ENCODE results near the gene ATRN.

ATRN gene

GRCh38 chr20:3559231-3559630, 88.4 kb downstream of the ATRN start:
- DNase-seq = no peak
- H3K4me3 Mint-ChIP-seq = no peak overlapping the region
- no peaks in the 10 kb centered on the region for H3K27me3 Mint-ChIP-seq
- H3K4me1 Mint-ChIP-seq = no peaks in the 10 kb centered on the region
- H3K36me3 Mint-ChIP-seq (ENCODE audit: low read depth) = peaks cover 10% of the 10 kb centered on the region
- H3K27ac Mint-ChIP-seq = no peak overlapping the region
- no peaks in the 10 kb centered on the region for H3K9me3 Mint-ChIP-seq
- no peak for ATAC-seq

- Mint-ChIP-seq H3K4me1 (no peaks in the 10 kb centered on the region), H3K9me3 (no peaks in the 10 kb centered on the region), H3K36me3 (ENCODE audit: low read depth) (peaks cover 12% of the 10 kb centered on the region), H3K4me3 (no peak overlapping the region), H3K27me3 (no peaks in the 10 kb centered on the region), H3K27ac (no peak overlapping the region)
- ATAC-seq (no peak), DNase-seq (no peak)
Observed at GRCh38 chr20:3559637-3560036, 88.8 kb downstream of the ATRN start.

- no peak overlapping the region for H3K27ac Mint-ChIP-seq
- no peak overlapping the region for H3K4me3 Mint-ChIP-seq
- H3K36me3 Mint-ChIP-seq (ENCODE audit: low read depth) = peaks cover 12% of the 10 kb centered on the region
- no peaks in the 10 kb centered on the region for H3K4me1 Mint-ChIP-seq
- ATAC-seq (no peak), DNase-seq (no peak)
- no peaks in the 10 kb centered on the region for H3K27me3 Mint-ChIP-seq
- no peaks in the 10 kb centered on the region for H3K9me3 Mint-ChIP-seq
Observed at GRCh38 chr20:3560162-3560561, 89.3 kb downstream of the ATRN start.

GRCh38 chr20:3560578-3560977, 89.8 kb downstream of the ATRN start:
- DNase-seq (no peak), ATAC-seq (no peak)
- Mint-ChIP-seq H3K27ac (no peak overlapping the region), H3K9me3 (no peaks in the 10 kb centered on the region), H3K4me3 (no peak overlapping the region), H3K4me1 (no peaks in the 10 kb centered on the region), H3K36me3 (ENCODE audit: low read depth) (peaks cover 11% of the 10 kb centered on the region), H3K27me3 (no peaks in the 10 kb centered on the region)

- Mint-ChIP-seq H3K36me3 (ENCODE audit: low read depth) (peaks cover 16% of the 10 kb centered on the region), H3K4me3 (no peak overlapping the region), H3K27ac (no peak overlapping the region), H3K4me1 (no peaks in the 10 kb centered on the region), H3K27me3 (no peaks in the 10 kb centered on the region), H3K9me3 (no peaks in the 10 kb centered on the region)
- no peak for ATAC-seq
- DNase-seq = no peak
Observed at GRCh38 chr20:3563133-3563532, 92.3 kb downstream of the ATRN start.

- ATAC-seq (no peak), DNase-seq (no peak)
- Mint-ChIP-seq H3K27ac (no peak overlapping the region), H3K27me3 (no peaks in the 10 kb centered on the region), H3K4me3 (no peak overlapping the region), H3K9me3 (no peaks in the 10 kb centered on the region), H3K36me3 (ENCODE audit: low read depth) (peaks cover 16% of the 10 kb centered on the region), H3K4me1 (no peaks in the 10 kb centered on the region)
Observed at GRCh38 chr20:3563548-3564177, 92.8 kb downstream of the ATRN start.

- Mint-ChIP-seq H3K4me1 (no peaks in the 10 kb centered on the region), H3K27ac (no peak overlapping the region), H3K27me3 (no peaks in the 10 kb centered on the region), H3K9me3 (no peaks in the 10 kb centered on the region), H3K4me3 (no peak overlapping the region), H3K36me3 (ENCODE audit: low read depth) (peaks cover 14% of the 10 kb centered on the region)
- DNase-seq = no peak
- no peak for ATAC-seq
Observed at GRCh38 chr20:3565851-3566250, 95.0 kb downstream of the ATRN start.

- Mint-ChIP-seq H3K4me1 (peaks cover 3% of the 10 kb centered on the region), H3K4me3 (no peak overlapping the region), H3K27ac (peak overlapping the region; percentile 23), H3K36me3 (ENCODE audit: low read depth) (peaks cover 13% of the 10 kb centered on the region), H3K9me3 (no peaks in the 10 kb centered on the region), H3K27me3 (no peaks in the 10 kb centered on the region)
- ATAC-seq = no peak
- no peak for DNase-seq
Observed at GRCh38 chr20:3572151-3572550, 101.3 kb downstream of the ATRN start.

GRCh38 chr20:3576363-3576762, 105.5 kb downstream of the ATRN start:
- H3K27me3 Mint-ChIP-seq = no peaks in the 10 kb centered on the region
- no peaks in the 10 kb centered on the region for H3K9me3 Mint-ChIP-seq
- no peak for ATAC-seq

GRCh38 chr20:3577366-3577765, 106.5 kb downstream of the ATRN start:
- Mint-ChIP-seq H3K27me3 (no peaks in the 10 kb centered on the region), H3K4me1 (peaks cover under 1% of the 10 kb centered on the region), H3K36me3 (ENCODE audit: low read depth) (peaks cover 15% of the 10 kb centered on the region), H3K9me3 (no peaks in the 10 kb centered on the region), H3K4me3 (no peak overlapping the region), H3K27ac (no peak overlapping the region)
- ATAC-seq = no peak
- DNase-seq = no peak

More at GRCh38 chr20:3576363-3576762, 105.5 kb downstream of the ATRN start:
- DNase-seq = no peak
- no peak overlapping the region for H3K4me3 Mint-ChIP-seq
- no peak overlapping the region for H3K27ac Mint-ChIP-seq
- peaks cover 3% of the 10 kb centered on the region for H3K4me1 Mint-ChIP-seq
- H3K36me3 Mint-ChIP-seq (ENCODE audit: low read depth) = peaks cover 13% of the 10 kb centered on the region

- Mint-ChIP-seq H3K9me3 (no peaks in the 10 kb centered on the region), H3K4me1 (no peaks in the 10 kb centered on the region), H3K27me3 (no peaks in the 10 kb centered on the region), H3K4me3 (no peak overlapping the region), H3K27ac (no peak overlapping the region), H3K36me3 (ENCODE audit: low read depth) (peaks cover 28% of the 10 kb centered on the region)
- no peak for ATAC-seq
- no peak for DNase-seq
Observed at GRCh38 chr20:3580412-3580811, 109.6 kb downstream of the ATRN start.

- H3K27me3 Mint-ChIP-seq = no peaks in the 10 kb centered on the region
- no peak overlapping the region for H3K27ac Mint-ChIP-seq
- no peak overlapping the region for H3K4me3 Mint-ChIP-seq
- H3K4me1 Mint-ChIP-seq = no peaks in the 10 kb centered on the region
- peaks cover 31% of the 10 kb centered on the region for H3K36me3 Mint-ChIP-seq (ENCODE audit: low read depth)
- ATAC-seq (no peak), DNase-seq (no peak)
- H3K9me3 Mint-ChIP-seq = no peaks in the 10 kb centered on the region
Observed at GRCh38 chr20:3583765-3584164, 112.9 kb downstream of the ATRN start.

GRCh38 chr20:3586093-3586492, 115.3 kb downstream of the ATRN start:
- ATAC-seq = no peak
- H3K36me3 Mint-ChIP-seq (ENCODE audit: low read depth) = peaks cover 32% of the 10 kb centered on the region
- no peaks in the 10 kb centered on the region for H3K4me1 Mint-ChIP-seq

GRCh38 chr20:3590164-3590563, 119.3 kb downstream of the ATRN start:
- Mint-ChIP-seq H3K27me3 (no peaks in the 10 kb centered on the region), H3K36me3 (ENCODE audit: low read depth) (peaks cover 22% of the 10 kb centered on the region), H3K27ac (no peak overlapping the region), H3K9me3 (no peaks in the 10 kb centered on the region), H3K4me3 (no peak overlapping the region), H3K4me1 (no peaks in the 10 kb centered on the region)
- DNase-seq (no peak), ATAC-seq (no peak)

More at GRCh38 chr20:3586093-3586492, 115.3 kb downstream of the ATRN start:
- DNase-seq = no peak
- H3K27me3 Mint-ChIP-seq = no peaks in the 10 kb centered on the region
- no peak overlapping the region for H3K4me3 Mint-ChIP-seq
- H3K27ac Mint-ChIP-seq = no peak overlapping the region
- no peaks in the 10 kb centered on the region for H3K9me3 Mint-ChIP-seq

GRCh38 chr20:3592931-3593330, 122.1 kb downstream of the ATRN start:
- Mint-ChIP-seq H3K4me3 (no peak overlapping the region), H3K27ac (no peak overlapping the region), H3K4me1 (no peaks in the 10 kb centered on the region), H3K36me3 (ENCODE audit: low read depth) (peaks cover 13% of the 10 kb centered on the region), H3K9me3 (no peaks in the 10 kb centered on the region), H3K27me3 (no peaks in the 10 kb centered on the region)
- no peak for DNase-seq
- no peak for ATAC-seq

- Mint-ChIP-seq H3K9me3 (no peaks in the 10 kb centered on the region), H3K4me3 (no peak overlapping the region), H3K4me1 (no peaks in the 10 kb centered on the region), H3K36me3 (ENCODE audit: low read depth) (peaks cover 22% of the 10 kb centered on the region), H3K27me3 (no peaks in the 10 kb centered on the region), H3K27ac (peak overlapping the region; percentile 5)
- DNase-seq = no peak
- no peak for ATAC-seq
Observed at GRCh38 chr20:3595541-3595940, 124.7 kb downstream of the ATRN start.
